SHP77 treated with DMSO at 0.1 percent for 48 hours (cell line): ENCODE data around the gene EEFSEC.

Experiments
- DNase-seq: peaks from one replicate; lab custom pipeline; 2025; lab: John Stamatoyannopoulos, UW

EEFSEC gene

GRCh38 chr3:128392818-128393544, 239.7 kb downstream of the EEFSEC start:
- no peak for DNase-seq

- no peak for DNase-seq
Observed at GRCh38 chr3:128394033-128394432, 240.8 kb downstream of the EEFSEC start.

- DNase-seq = no peak
Observed at GRCh38 chr3:128395046-128395445, 241.8 kb downstream of the EEFSEC start.

- DNase-seq = no peak
Observed at GRCh38 chr3:128395500-128396162, 242.3 kb downstream of the EEFSEC start.

GRCh38 chr3:128397484-128397883, 244.2 kb downstream of the EEFSEC start:
- no peak for DNase-seq

GRCh38 chr3:128398586-128398985, 245.3 kb downstream of the EEFSEC start:
- no peak for DNase-seq

- no peak for DNase-seq
Observed at GRCh38 chr3:128399221-128399915, 246.1 kb downstream of the EEFSEC start.

GRCh38 chr3:128400671-128401070, 247.4 kb downstream of the EEFSEC start:
- DNase-seq = no peak

- no peak for DNase-seq
Observed at GRCh38 chr3:128402319-128402718, 249.0 kb downstream of the EEFSEC start.

GRCh38 chr3:128402998-128403397, 249.7 kb downstream of the EEFSEC start:
- no peak for DNase-seq

- DNase-seq = no peak
Observed at GRCh38 chr3:128404276-128405068, 251.2 kb downstream of the EEFSEC start.

- no peak for DNase-seq
Observed at GRCh38 chr3:128405554-128406277, 252.4 kb downstream of the EEFSEC start.

GRCh38 chr3:128407247-128407646, 254.0 kb downstream of the EEFSEC start:
- no peak for DNase-seq

- no peak for DNase-seq
Observed at GRCh38 chr3:128408012-128408692, 254.9 kb downstream of the EEFSEC start.

- no peak for DNase-seq
Observed at GRCh38 chr3:128408693-128409623, 255.7 kb downstream of the EEFSEC start.

GRCh38 chr3:128409624-128410581, 256.6 kb downstream of the EEFSEC start:
- no peak for DNase-seq

- no peak for DNase-seq
Observed at GRCh38 chr3:128410669-128411573, 257.6 kb downstream of the EEFSEC start.
